Activated naive CD8-positive, alpha-beta T cell treated with anti-CD3 and anti-CD28 coated beads, Interleukin-2, amount 50 U/mL, for 24 hours (primary cell): ENCODE measurements around the gene MVB12B.

Experiments used
- ATAC-seq: fragments of 150-1000 bp; cut with Tn5 transposase; one replicate; pipeline ENCODE4 v1.10.0; 2021
- DNase-seq: peaks from one replicate; pipeline ENCODE4 v3.0.0; 2021
- H3K27ac Mint-ChIP-seq: one replicate; pipeline ENCODE4 v1.8.0; 2021; ENCODE audit warnings: mild to moderate bottlenecking, mixed read lengths
- H3K27me3 Mint-ChIP-seq: one replicate; pipeline ENCODE4 v1.8.0; 2021; ENCODE audit warnings: mixed read lengths
- H3K36me3 Mint-ChIP-seq: one replicate; pipeline ENCODE4 v1.8.0; 2021; ENCODE audit warnings: low read depth, mixed read lengths
- H3K4me1 Mint-ChIP-seq: one replicate; pipeline ENCODE4 v1.8.0; 2021; ENCODE audit warnings: mixed read lengths
- H3K4me3 Mint-ChIP-seq: one replicate; pipeline ENCODE4 v1.8.0; 2021; ENCODE audit warnings: mild to moderate bottlenecking, moderate library complexity, mixed read lengths
- H3K9me3 Mint-ChIP-seq: one replicate; pipeline ENCODE4 v1.8.0; 2021; ENCODE audit warnings: mixed read lengths

MVB12B gene

GRCh38 chr9:126316085-126316655 is 10.5 kb upstream of the MVB12B start:
- Mint-ChIP-seq H3K4me3 (no peak overlapping the region), H3K4me1 (no peaks in the 10 kb centered on the region), H3K27ac (no peak overlapping the region), H3K36me3 (no peaks in the 10 kb centered on the region), H3K27me3 (no peaks in the 10 kb centered on the region), H3K9me3 (no peaks in the 10 kb centered on the region)
- no peak for DNase-seq
- ATAC-seq = no peak

- H3K27ac Mint-ChIP-seq = no peak overlapping the region
- peak; percentile 24 for DNase-seq
- no peak overlapping the region for H3K4me3 Mint-ChIP-seq
- H3K9me3 Mint-ChIP-seq = no peaks in the 10 kb centered on the region
- no peaks in the 10 kb centered on the region for H3K4me1 Mint-ChIP-seq
- peak; percentile 61 for ATAC-seq
- H3K27me3 Mint-ChIP-seq = no peaks in the 10 kb centered on the region
- H3K36me3 Mint-ChIP-seq = no peaks in the 10 kb centered on the region
Observed at GRCh38 chr9:126317513-126317912, 9.1 kb upstream of the MVB12B start.

GRCh38 chr9:126318858-126319257 is 7.8 kb upstream of the MVB12B start:
- H3K27ac Mint-ChIP-seq = no peak overlapping the region
- peaks cover 4% of the 10 kb centered on the region for H3K9me3 Mint-ChIP-seq
- H3K4me3 Mint-ChIP-seq = no peak overlapping the region
- H3K36me3 Mint-ChIP-seq = no peaks in the 10 kb centered on the region
- no peaks in the 10 kb centered on the region for H3K4me1 Mint-ChIP-seq
- DNase-seq (no peak), ATAC-seq (no peak)
- no peaks in the 10 kb centered on the region for H3K27me3 Mint-ChIP-seq

- H3K9me3 Mint-ChIP-seq = peaks cover 8% of the 10 kb centered on the region
- H3K4me3 Mint-ChIP-seq = no peak overlapping the region
- no peak overlapping the region for H3K27ac Mint-ChIP-seq
- ATAC-seq (no peak), DNase-seq (no peak)
- H3K27me3 Mint-ChIP-seq = no peaks in the 10 kb centered on the region
- no peaks in the 10 kb centered on the region for H3K4me1 Mint-ChIP-seq
- H3K36me3 Mint-ChIP-seq = no peaks in the 10 kb centered on the region
Observed at GRCh38 chr9:126319671-126320070, 7.0 kb upstream of the MVB12B start.

- Mint-ChIP-seq H3K27me3 (no peaks in the 10 kb centered on the region), H3K27ac (no peak overlapping the region), H3K9me3 (peaks cover 8% of the 10 kb centered on the region), H3K4me3 (no peak overlapping the region), H3K36me3 (no peaks in the 10 kb centered on the region), H3K4me1 (no peaks in the 10 kb centered on the region)
- ATAC-seq (peak; percentile 59), DNase-seq (peak; percentile 11)
Observed at GRCh38 chr9:126320158-126320922, 6.3 kb upstream of the MVB12B start.

- Mint-ChIP-seq H3K4me3 (no peak overlapping the region), H3K9me3 (peaks cover 8% of the 10 kb centered on the region), H3K27ac (no peak overlapping the region), H3K27me3 (no peaks in the 10 kb centered on the region), H3K36me3 (no peaks in the 10 kb centered on the region), H3K4me1 (peaks cover 3% of the 10 kb centered on the region)
- DNase-seq (no peak), ATAC-seq (no peak)
Observed at GRCh38 chr9:126321742-126322141, 4.9 kb upstream of the MVB12B start.

GRCh38 chr9:126325821-126326220 is 808 bp upstream of the MVB12B start:
- H3K27ac Mint-ChIP-seq = peak overlapping the region; percentile 57
- H3K27me3 Mint-ChIP-seq = no peaks in the 10 kb centered on the region
- no peaks in the 10 kb centered on the region for H3K36me3 Mint-ChIP-seq
- ATAC-seq = no peak
- peaks cover 8% of the 10 kb centered on the region for H3K9me3 Mint-ChIP-seq
- H3K4me3 Mint-ChIP-seq = peak overlapping the region; percentile 76
- peaks cover 35% of the 10 kb centered on the region for H3K4me1 Mint-ChIP-seq
- DNase-seq = no peak

GRCh38 chr9:126327006-126327713 is 531 bp downstream of the MVB12B start:
- H3K27ac Mint-ChIP-seq = peak overlapping the region; percentile 45
- peak; percentile 50 for ATAC-seq
- peak; percentile 25 for DNase-seq
- peaks cover 44% of the 10 kb centered on the region for H3K4me1 Mint-ChIP-seq
- no peaks in the 10 kb centered on the region for H3K36me3 Mint-ChIP-seq
- H3K4me3 Mint-ChIP-seq = peak overlapping the region; percentile 73
- peaks cover 8% of the 10 kb centered on the region for H3K9me3 Mint-ChIP-seq
- no peaks in the 10 kb centered on the region for H3K27me3 Mint-ChIP-seq

- Mint-ChIP-seq H3K36me3 (no peaks in the 10 kb centered on the region), H3K9me3 (peaks cover 8% of the 10 kb centered on the region), H3K27ac (peak overlapping the region; percentile 45), H3K4me3 (peak overlapping the region; percentile 73), H3K4me1 (peaks cover 45% of the 10 kb centered on the region), H3K27me3 (no peaks in the 10 kb centered on the region)
- ATAC-seq (no peak), DNase-seq (no peak)
Observed at GRCh38 chr9:126327714-126328185, 1.1 kb downstream of the MVB12B start.

GRCh38 chr9:126328407-126328806 is 1.8 kb downstream of the MVB12B start:
- Mint-ChIP-seq H3K4me3 (peak overlapping the region; percentile 73), H3K9me3 (peaks cover 8% of the 10 kb centered on the region), H3K36me3 (no peaks in the 10 kb centered on the region), H3K27me3 (no peaks in the 10 kb centered on the region), H3K27ac (no peak overlapping the region), H3K4me1 (peaks cover 45% of the 10 kb centered on the region)
- ATAC-seq = no peak
- no peak for DNase-seq

GRCh38 chr9:126329476-126330275 is 3.0 kb downstream of the MVB12B start:
- no peaks in the 10 kb centered on the region for H3K27me3 Mint-ChIP-seq
- DNase-seq (peak; percentile 14), ATAC-seq (peak; percentile 60)
- no peaks in the 10 kb centered on the region for H3K36me3 Mint-ChIP-seq
- H3K9me3 Mint-ChIP-seq = no peaks in the 10 kb centered on the region
- H3K4me3 Mint-ChIP-seq = no peak overlapping the region
- H3K27ac Mint-ChIP-seq = peak overlapping the region; percentile 24
- peaks cover 45% of the 10 kb centered on the region for H3K4me1 Mint-ChIP-seq

- DNase-seq (no peak), ATAC-seq (no peak)
- no peaks in the 10 kb centered on the region for H3K27me3 Mint-ChIP-seq
- H3K9me3 Mint-ChIP-seq = no peaks in the 10 kb centered on the region
- H3K4me3 Mint-ChIP-seq = no peak overlapping the region
- no peaks in the 10 kb centered on the region for H3K36me3 Mint-ChIP-seq
- no peak overlapping the region for H3K27ac Mint-ChIP-seq
- H3K4me1 Mint-ChIP-seq = peaks cover 45% of the 10 kb centered on the region
Observed at GRCh38 chr9:126330536-126330935, 3.9 kb downstream of the MVB12B start.

GRCh38 chr9:126331964-126332748 is 5.5 kb downstream of the MVB12B start:
- no peak overlapping the region for H3K27ac Mint-ChIP-seq

More at GRCh38 chr9:126331964-126332748, 5.5 kb downstream of the MVB12B start:
- no peaks in the 10 kb centered on the region for H3K9me3 Mint-ChIP-seq
- peaks cover 42% of the 10 kb centered on the region for H3K4me1 Mint-ChIP-seq
- DNase-seq (no peak), ATAC-seq (peak; percentile 37)
- H3K27me3 Mint-ChIP-seq = no peaks in the 10 kb centered on the region
- H3K36me3 Mint-ChIP-seq = no peaks in the 10 kb centered on the region
- no peak overlapping the region for H3K4me3 Mint-ChIP-seq
